ENCODE results near the gene SPACA4. TPM values are rescaled to one million over a fixed set of nuclear protein-coding genes. Genes with fewer than 3 reads are reported as not detected.

Gene SPACA4
- polyA plus RNA-seq, 3 donors: not detected

DNA sequence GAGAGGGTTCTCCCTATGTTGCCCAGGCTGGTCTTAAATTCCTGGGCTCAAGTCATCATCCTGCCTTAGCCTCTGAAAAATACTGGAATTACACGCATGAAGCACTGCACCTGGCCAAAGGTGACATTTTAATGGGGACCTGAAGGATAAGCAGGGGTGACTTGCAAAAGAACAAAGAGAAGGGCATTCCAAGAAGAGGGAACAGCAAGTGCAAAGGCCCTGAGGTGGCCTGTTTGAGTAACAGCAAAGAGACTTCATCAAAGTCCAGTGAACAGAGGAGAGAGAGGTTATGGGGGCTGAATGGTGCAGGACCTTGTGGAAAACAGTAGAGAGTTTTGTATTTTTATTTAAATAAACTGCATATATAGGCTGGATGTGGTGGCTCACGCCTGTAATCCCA lies 35.3 kb downstream of the SPACA4 start:
- Histone ChIP-seq H3K27me3 (ENCODE audit: control insufficient read depth in 2 of 2, insufficient read depth in 2 of 2, low read length in 2 of 2) (peaks cover 0 to 10% of the 10 kb centered on the region in 2 donors), H2AFZ (ENCODE audit: insufficient read depth, low read depth, low read length, poor library complexity, severe bottlenecking) (no peak overlapping the region), H3K79me2 (ENCODE audit: insufficient read depth, low read length) (peaks cover 8% of the 10 kb centered on the region), H3K4me3 (replicated peaks in 1 of 3; ENCODE audit: low read depth in 2 of 3, low read length in 3 of 3) (no peak overlapping the region), H3K27ac (ENCODE audit: low read depth in 1 of 2, low read length in 2 of 2) (no peak overlapping the region), H3K4me2 (replicated peaks; ENCODE audit: extremely low read depth, low read length, poor library complexity, severe bottlenecking) (no peak overlapping the region), H4K20me1 (ENCODE audit: insufficient read depth, low read length) (no peaks in the 10 kb centered on the region), H3K9ac (ENCODE audit: insufficient read depth, low read length, poor library complexity, severe bottlenecking) (no peak overlapping the region), H3K36me3 (replicated peaks in 1 of 2; ENCODE audit: control insufficient read depth in 1 of 2, insufficient read depth in 2 of 2, low read length in 2 of 2) (no peaks in the 10 kb centered on the region), H3K9me3 (replicated peaks in 1 of 2; ENCODE audit: control insufficient read depth in 1 of 2, insufficient read depth in 1 of 2, low read length in 2 of 2) (no peaks in the 10 kb centered on the region), H3K4me1 (ENCODE audit: control insufficient read depth in 1 of 2, insufficient read depth in 2 of 2, low read length in 2 of 2) (peaks cover 33 to 54% of the 10 kb centered on the region in 2 donors)
- TF ChIP-seq, protein P1, sequence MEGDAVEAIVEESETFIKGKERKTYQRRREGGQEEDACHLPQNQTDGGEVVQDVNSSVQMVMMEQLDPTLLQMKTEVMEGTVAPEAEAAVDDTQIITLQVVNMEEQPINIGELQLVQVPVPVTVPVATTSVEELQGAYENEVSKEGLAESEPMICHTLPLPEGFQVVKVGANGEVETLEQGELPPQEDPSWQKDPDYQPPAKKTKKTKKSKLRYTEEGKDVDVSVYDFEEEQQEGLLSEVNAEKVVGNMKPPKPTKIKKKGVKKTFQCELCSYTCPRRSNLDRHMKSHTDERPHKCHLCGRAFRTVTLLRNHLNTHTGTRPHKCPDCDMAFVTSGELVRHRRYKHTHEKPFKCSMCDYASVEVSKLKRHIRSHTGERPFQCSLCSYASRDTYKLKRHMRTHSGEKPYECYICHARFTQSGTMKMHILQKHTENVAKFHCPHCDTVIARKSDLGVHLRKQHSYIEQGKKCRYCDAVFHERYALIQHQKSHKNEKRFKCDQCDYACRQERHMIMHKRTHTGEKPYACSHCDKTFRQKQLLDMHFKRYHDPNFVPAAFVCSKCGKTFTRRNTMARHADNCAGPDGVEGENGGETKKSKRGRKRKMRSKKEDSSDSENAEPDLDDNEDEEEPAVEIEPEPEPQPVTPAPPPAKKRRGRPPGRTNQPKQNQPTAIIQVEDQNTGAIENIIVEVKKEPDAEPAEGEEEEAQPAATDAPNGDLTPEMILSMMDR (IDR thresholded peaks at IDR 0.05): no peak
- H3K4me1 Mint-ChIP-seq: peaks cover 41% of the 10 kb centered on the region
- 80% methylated on average over 1 of the region's 2 CpGs for WGBS (ENCODE audit: insufficient coverage)
- no peak overlapping the region for H3K27ac Mint-ChIP-seq
- peaks cover 0 to 5% (median 3%) of the 10 kb centered on the region in 7 donors for H3K9me3 Mint-ChIP-seq
- H3K36me3 Mint-ChIP-seq: peaks cover 3 to 5% of the 10 kb centered on the region in 2 donors
- peaks cover 11 to 29% (median 26%) of the 10 kb centered on the region in 3 donors for H3K27me3 Mint-ChIP-seq (ENCODE audit: low read depth in 3 of 3)
- no peak overlapping the region for H3K4me3 Mint-ChIP-seq
- intact Hi-C loops (cut with micrococcal nuclease): loop anchor here in 1 of 2 donors (5.0 to 10.0 kb wide), 3 partner anchors 35 to 193 kb away; partner anchors contain the start of genes HSD17B14 and MAMSTR
- DNase-seq: no peak

DNA sequence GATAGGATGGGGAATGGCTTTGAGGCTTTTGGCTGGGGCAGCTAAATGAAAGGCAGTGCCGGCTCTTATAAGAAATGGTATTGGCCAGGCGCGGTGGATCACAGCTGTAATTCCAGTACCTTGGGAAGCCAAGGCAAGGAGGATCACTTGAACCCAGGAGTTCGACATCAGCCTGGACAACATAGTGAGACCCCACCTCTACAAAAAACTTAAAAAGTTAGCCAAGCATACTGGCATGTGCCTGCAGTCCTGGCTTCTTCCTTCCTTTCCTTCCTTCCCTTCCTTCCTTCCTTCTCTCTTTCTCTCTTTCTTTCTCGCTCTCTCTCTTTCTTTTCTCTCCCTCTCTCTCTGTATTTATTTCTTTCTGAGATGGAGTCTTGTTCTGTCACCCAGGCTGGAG lies 36.3 kb downstream of the SPACA4 start:
- Histone ChIP-seq H3K4me1 (ENCODE audit: control insufficient read depth in 1 of 2, insufficient read depth in 2 of 2, low read length in 2 of 2) (peaks cover 33 to 48% of the 10 kb centered on the region in 2 donors), H3K4me3 (replicated peaks in 1 of 3; ENCODE audit: low read depth in 2 of 3, low read length in 3 of 3) (no peak overlapping the region), H2AFZ (ENCODE audit: insufficient read depth, low read depth, low read length, poor library complexity, severe bottlenecking) (no peak overlapping the region), H3K36me3 (replicated peaks in 1 of 2; ENCODE audit: control insufficient read depth in 1 of 2, insufficient read depth in 2 of 2, low read length in 2 of 2) (no peaks in the 10 kb centered on the region), H3K9me3 (replicated peaks in 1 of 2; ENCODE audit: control insufficient read depth in 1 of 2, insufficient read depth in 1 of 2, low read length in 2 of 2) (no peaks in the 10 kb centered on the region), H3K79me2 (ENCODE audit: insufficient read depth, low read length) (peaks cover 7% of the 10 kb centered on the region), H3K4me2 (replicated peaks; ENCODE audit: extremely low read depth, low read length, poor library complexity, severe bottlenecking) (no peak overlapping the region), H3K27ac (ENCODE audit: low read depth in 1 of 2, low read length in 2 of 2) (no peak overlapping the region), H4K20me1 (ENCODE audit: insufficient read depth, low read length) (no peaks in the 10 kb centered on the region), H3K27me3 (ENCODE audit: control insufficient read depth in 2 of 2, insufficient read depth in 2 of 2, low read length in 2 of 2) (peaks cover 0 to 10% of the 10 kb centered on the region in 2 donors), H3K9ac (ENCODE audit: insufficient read depth, low read length, poor library complexity, severe bottlenecking) (no peak overlapping the region)
- Mint-ChIP-seq H3K27me3 (ENCODE audit: low read depth in 3 of 3) (peaks cover 11 to 31% (median 30%) of the 10 kb centered on the region in 3 donors), H3K4me3 (no peak overlapping the region), H3K36me3 (peaks cover 3 to 5% of the 10 kb centered on the region in 2 donors), H3K4me1 (peaks cover 46% of the 10 kb centered on the region), H3K9me3 (peaks cover 0 to 5% (median 3%) of the 10 kb centered on the region in 7 donors), H3K27ac (no peak overlapping the region)
- intact Hi-C loops (cut with micrococcal nuclease): loop anchor here in 1 of 2 donors (5.0 to 10.0 kb wide), 3 partner anchors 34 to 192 kb away; partner anchors contain the start of genes HSD17B14 and MAMSTR
- 96% methylated on average over 4 of the region's 5 CpGs for WGBS (ENCODE audit: insufficient coverage)
- DNase-seq: no peak
- TF ChIP-seq, protein P1 (IDR thresholded peaks at IDR 0.05): no peak
